ENCODE measurements around the gene ZDHHC14.

The ZDHHC14 gene

DNA sequence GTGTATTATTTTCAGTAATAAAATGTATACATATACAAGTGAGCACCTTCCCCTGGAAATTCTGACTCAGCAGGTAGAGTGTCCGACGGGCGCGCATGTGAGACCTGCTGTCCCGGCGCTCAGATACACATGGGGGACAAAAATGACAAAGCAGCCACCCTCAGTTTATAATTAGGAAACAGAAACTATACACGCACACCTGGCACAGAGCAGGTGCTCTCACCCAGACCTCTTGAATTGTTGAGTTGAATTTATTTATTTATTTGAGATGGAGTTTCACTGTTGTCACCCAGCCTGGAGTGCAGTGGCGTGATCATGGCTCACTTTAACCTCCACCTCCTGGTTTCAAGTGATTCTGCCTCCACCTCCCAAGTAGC, 180.4 kb downstream of the ZDHHC14 start:
- Histone ChIP-seq H3K36me3 (ENCODE audit: control insufficient read depth, insufficient read depth, low read length) (no peaks in the 10 kb centered on the region), H3K23ac (ENCODE audit: low read length) (no peak overlapping the region), H2BK15ac (replicated peaks; ENCODE audit: low read depth) (no peak overlapping the region), H3K79me2 (ENCODE audit: control insufficient read depth, insufficient read depth, low read length) (no peaks in the 10 kb centered on the region), H2BK120ac (ENCODE audit: low read depth, low read length) (no peak overlapping the region), H3K4me1 (ENCODE audit: control insufficient read depth, low read depth, low read length) (no peaks in the 10 kb centered on the region), H3K27me3 (ENCODE audit: insufficient read depth, low read length, poor library complexity) (no peaks in the 10 kb centered on the region), H3K4me3 (ENCODE audit: low read length) (no peak overlapping the region), H4K8ac (ENCODE audit: low read depth, low read length) (no peak overlapping the region), H3K79me1 (ENCODE audit: low read length) (no peaks in the 10 kb centered on the region), H4K5ac (ENCODE audit: low read length) (no peak overlapping the region), H2AK5ac (ENCODE audit: low read length) (no peak overlapping the region), H3K4me2 (ENCODE audit: low read length) (no peak overlapping the region), H3K9ac (ENCODE audit: low read length) (no peak overlapping the region), H3K27ac (ENCODE audit: low read depth, low read length) (no peak overlapping the region), H3K4ac (ENCODE audit: low read depth, low read length) (no peak overlapping the region), H2BK5ac (ENCODE audit: low read length) (no peak overlapping the region), H3K56ac (ENCODE audit: low read length) (no peak overlapping the region), H3K18ac (ENCODE audit: low read length) (no peak overlapping the region)
- no CpG with 5 or more reads among the region's 8 CpGs for WGBS (ENCODE audit: extremely low coverage, insufficient coverage, low lambda C conversion rate)
- DNase-seq = no peak

DNA sequence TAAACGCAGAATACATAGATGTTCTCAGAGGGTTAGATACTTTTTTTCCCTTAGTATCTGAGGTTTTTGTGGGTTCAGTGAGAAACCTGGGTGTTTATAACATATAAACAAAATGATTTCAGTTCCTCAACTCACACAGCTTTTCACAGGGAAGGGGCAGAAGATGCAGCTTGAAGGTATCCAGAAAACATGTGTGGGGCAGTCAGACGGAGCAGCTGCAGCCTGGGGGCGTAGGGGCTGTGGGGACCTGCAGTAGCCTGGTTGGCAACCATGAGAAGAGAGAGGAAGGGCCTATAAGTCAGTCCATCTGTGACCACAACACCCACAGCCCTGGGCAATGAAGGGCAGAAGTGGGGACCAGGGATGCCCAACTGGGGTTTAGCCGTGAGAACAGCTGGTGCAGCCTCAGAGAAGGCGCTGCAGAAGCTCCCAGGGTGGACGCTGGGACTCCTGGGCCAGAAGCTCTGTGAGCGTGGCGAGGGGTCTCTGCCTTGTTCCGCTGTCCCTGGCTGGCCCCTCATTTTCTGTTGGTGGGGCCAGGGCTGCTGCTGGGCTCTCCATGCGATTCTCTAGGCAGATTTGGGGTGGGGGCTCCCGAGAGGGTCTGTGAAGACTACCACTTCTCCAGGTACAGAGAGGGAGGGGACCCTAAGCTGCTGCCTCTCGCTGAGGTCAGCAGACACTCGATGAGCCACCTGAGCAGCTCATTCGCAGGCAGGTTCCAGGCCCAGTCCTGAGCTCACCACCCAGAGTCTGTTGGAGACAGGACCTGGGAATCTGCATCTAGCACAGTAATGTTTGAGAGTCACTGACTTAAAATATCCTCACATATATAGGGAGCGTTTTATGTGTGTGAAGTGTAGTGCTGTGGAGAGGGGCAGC, 181.2 kb downstream of the ZDHHC14 start:
- no peaks in the 10 kb centered on the region for H3K79me1 ChIP-seq (ENCODE audit: low read length)
- H2BK5ac ChIP-seq (ENCODE audit: low read length) = no peak overlapping the region
- no peaks in the 10 kb centered on the region for H3K36me3 ChIP-seq (ENCODE audit: control insufficient read depth, insufficient read depth, low read length)

DNA sequence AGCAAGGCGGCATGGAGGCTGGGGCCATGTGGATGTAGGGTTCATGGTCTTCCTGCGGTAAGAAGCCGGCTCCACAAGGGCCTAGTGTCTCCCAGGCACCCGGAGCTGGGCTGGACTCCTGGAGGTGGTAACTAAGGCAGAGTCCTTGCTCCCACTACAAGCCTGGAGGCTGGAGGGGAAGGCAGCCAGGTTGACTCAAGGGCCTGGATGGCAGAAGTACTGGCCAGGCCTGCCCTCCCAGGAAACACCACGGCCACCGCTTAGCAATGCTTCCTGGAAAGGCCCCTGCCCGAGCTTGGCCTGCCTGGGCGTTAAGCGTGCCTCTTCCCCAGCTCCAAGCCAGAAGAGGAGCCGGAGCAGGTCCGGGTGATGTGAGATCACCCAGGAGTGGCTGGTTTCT, 182.0 kb downstream of the ZDHHC14 start:
- Histone ChIP-seq H3K23ac (ENCODE audit: low read length) (no peak overlapping the region), H3K4me3 (ENCODE audit: low read length) (no peak overlapping the region), H3K4me1 (ENCODE audit: control insufficient read depth, low read depth, low read length) (no peaks in the 10 kb centered on the region), H3K79me1 (ENCODE audit: low read length) (no peaks in the 10 kb centered on the region), H3K36me3 (ENCODE audit: control insufficient read depth, insufficient read depth, low read length) (no peaks in the 10 kb centered on the region), H3K56ac (ENCODE audit: low read length) (no peak overlapping the region), H4K8ac (ENCODE audit: low read depth, low read length) (no peak overlapping the region), H3K4me2 (ENCODE audit: low read length) (no peak overlapping the region), H4K5ac (ENCODE audit: low read length) (no peak overlapping the region), H3K9ac (ENCODE audit: low read length) (no peak overlapping the region), H3K27ac (ENCODE audit: low read depth, low read length) (no peak overlapping the region), H2BK5ac (ENCODE audit: low read length) (no peak overlapping the region), H3K18ac (ENCODE audit: low read length) (no peak overlapping the region), H2BK15ac (replicated peaks; ENCODE audit: low read depth) (no peak overlapping the region), H3K4ac (ENCODE audit: low read depth, low read length) (no peak overlapping the region), H2AK5ac (ENCODE audit: low read length) (no peak overlapping the region), H3K27me3 (ENCODE audit: insufficient read depth, low read length, poor library complexity) (no peaks in the 10 kb centered on the region), H2BK120ac (ENCODE audit: low read depth, low read length) (no peak overlapping the region), H3K79me2 (ENCODE audit: control insufficient read depth, insufficient read depth, low read length) (no peaks in the 10 kb centered on the region)
- no CpG with 5 or more reads among the region's 11 CpGs for WGBS (ENCODE audit: extremely low coverage, insufficient coverage, low lambda C conversion rate)
- DNase-seq = no peak

More for the DNA sequence above, 181.2 kb downstream of the ZDHHC14 start:
- Histone ChIP-seq H3K4me1 (ENCODE audit: control insufficient read depth, low read depth, low read length) (no peaks in the 10 kb centered on the region), H3K4me2 (ENCODE audit: low read length) (no peak overlapping the region), H3K27ac (ENCODE audit: low read depth, low read length) (no peak overlapping the region), H3K4ac (ENCODE audit: low read depth, low read length) (no peak overlapping the region), H2BK15ac (replicated peaks; ENCODE audit: low read depth) (no peak overlapping the region), H3K18ac (ENCODE audit: low read length) (no peak overlapping the region), H3K79me2 (ENCODE audit: control insufficient read depth, insufficient read depth, low read length) (no peaks in the 10 kb centered on the region), H2AK5ac (ENCODE audit: low read length) (no peak overlapping the region), H4K5ac (ENCODE audit: low read length) (no peak overlapping the region), H3K56ac (ENCODE audit: low read length) (no peak overlapping the region), H3K27me3 (ENCODE audit: insufficient read depth, low read length, poor library complexity) (no peaks in the 10 kb centered on the region), H2BK120ac (ENCODE audit: low read depth, low read length) (no peak overlapping the region), H3K23ac (ENCODE audit: low read length) (no peak overlapping the region), H3K4me3 (ENCODE audit: low read length) (no peak overlapping the region), H3K9ac (ENCODE audit: low read length) (no peak overlapping the region), H4K8ac (ENCODE audit: low read depth, low read length) (no peak overlapping the region)
- no peak for DNase-seq
- WGBS (ENCODE audit: extremely low coverage, insufficient coverage, low lambda C conversion rate) = no CpG with 5 or more reads among the region's 15 CpGs

DNA sequence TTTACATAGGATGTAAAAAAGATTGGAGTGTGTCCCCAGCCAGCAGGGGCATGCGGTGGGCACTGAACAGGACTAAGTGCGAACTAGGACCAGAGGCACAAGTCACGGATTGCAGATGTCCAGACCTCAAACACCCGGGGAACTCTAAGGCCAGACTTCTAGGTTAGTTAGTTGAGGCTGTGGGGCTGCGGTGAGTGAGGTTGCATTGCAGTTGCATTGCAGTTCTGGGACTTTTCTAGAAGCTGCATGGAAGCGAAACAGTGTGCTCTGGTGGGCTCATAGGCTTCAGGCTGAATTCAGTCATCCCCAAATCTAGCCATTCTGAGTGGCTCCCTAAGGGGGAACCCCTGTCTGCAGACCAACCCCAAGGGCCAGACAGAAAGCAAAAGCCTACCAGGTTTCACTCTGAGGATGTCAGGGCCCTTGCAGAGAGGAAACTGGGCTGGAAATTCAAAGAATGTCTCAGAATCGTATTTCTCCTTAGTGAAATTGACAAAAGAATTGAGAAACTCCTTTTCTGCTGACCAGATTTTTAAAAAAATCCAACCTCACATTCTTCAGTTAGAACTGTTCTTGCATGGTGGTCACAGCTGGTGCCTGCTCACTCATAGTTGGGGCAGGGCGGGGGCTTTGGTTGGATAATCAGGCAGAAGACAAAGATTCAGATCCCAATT, 182.8 kb downstream of the ZDHHC14 start:
- H3K18ac ChIP-seq (ENCODE audit: low read length) = no peak overlapping the region
- no peak overlapping the region for H3K9ac ChIP-seq (ENCODE audit: low read length)
- no peaks in the 10 kb centered on the region for H3K27me3 ChIP-seq (ENCODE audit: insufficient read depth, low read length, poor library complexity)
- H3K4me2 ChIP-seq (ENCODE audit: low read length) = no peak overlapping the region
- H2BK5ac ChIP-seq (ENCODE audit: low read length) = no peak overlapping the region
- H2BK120ac ChIP-seq (ENCODE audit: low read depth, low read length) = no peak overlapping the region
- H3K79me1 ChIP-seq (ENCODE audit: low read length) = no peaks in the 10 kb centered on the region
- no peak overlapping the region for H3K56ac ChIP-seq (ENCODE audit: low read length)
- no peak overlapping the region for H2BK15ac ChIP-seq (replicated peaks; ENCODE audit: low read depth)
- no peak overlapping the region for H4K8ac ChIP-seq (ENCODE audit: low read depth, low read length)
- H3K4ac ChIP-seq (ENCODE audit: low read depth, low read length) = no peak overlapping the region
- H3K4me3 ChIP-seq (ENCODE audit: low read length) = no peak overlapping the region
- no peak overlapping the region for H3K27ac ChIP-seq (ENCODE audit: low read depth, low read length)
- H3K4me1 ChIP-seq (ENCODE audit: control insufficient read depth, low read depth, low read length) = no peaks in the 10 kb centered on the region
- H2AK5ac ChIP-seq (ENCODE audit: low read length) = no peak overlapping the region
- no CpG with 5 or more reads among the region's 8 CpGs for WGBS (ENCODE audit: extremely low coverage, insufficient coverage, low lambda C conversion rate)
- H3K79me2 ChIP-seq (ENCODE audit: control insufficient read depth, insufficient read depth, low read length) = no peaks in the 10 kb centered on the region
- H3K23ac ChIP-seq (ENCODE audit: low read length) = no peak overlapping the region
- H3K36me3 ChIP-seq (ENCODE audit: control insufficient read depth, insufficient read depth, low read length) = no peaks in the 10 kb centered on the region
- DNase-seq = no peak
- H4K5ac ChIP-seq (ENCODE audit: low read length) = no peak overlapping the region

DNA sequence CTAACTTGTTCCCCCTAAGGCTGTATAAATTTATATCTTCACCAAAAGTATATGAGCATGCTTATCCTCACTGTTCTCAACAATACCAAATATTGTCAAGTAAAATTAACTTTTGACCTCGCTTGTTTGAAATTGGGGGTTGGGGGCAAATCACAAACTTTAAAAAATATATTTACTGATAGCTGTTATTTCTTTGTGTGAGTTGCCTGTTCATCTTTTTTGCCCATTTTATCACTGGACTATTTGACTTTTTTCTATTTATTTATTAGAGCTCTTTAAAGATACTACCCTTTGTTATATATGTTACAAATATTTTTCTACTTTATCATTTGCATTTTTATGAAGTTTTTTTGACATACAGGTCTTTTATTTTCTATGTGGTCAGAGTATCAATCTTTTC, 187.7 kb downstream of the ZDHHC14 start:
- Histone ChIP-seq H3K36me3 (ENCODE audit: control insufficient read depth, insufficient read depth, low read length) (no peaks in the 10 kb centered on the region), H2BK5ac (ENCODE audit: low read length) (no peak overlapping the region), H3K79me1 (ENCODE audit: low read length) (no peaks in the 10 kb centered on the region), H3K27me3 (ENCODE audit: insufficient read depth, low read length, poor library complexity) (no peaks in the 10 kb centered on the region), H3K56ac (ENCODE audit: low read length) (no peak overlapping the region), H3K9ac (ENCODE audit: low read length) (no peak overlapping the region), H2BK120ac (ENCODE audit: low read depth, low read length) (no peak overlapping the region), H2BK15ac (replicated peaks; ENCODE audit: low read depth) (no peak overlapping the region), H3K23ac (ENCODE audit: low read length) (no peak overlapping the region), H3K79me2 (ENCODE audit: control insufficient read depth, insufficient read depth, low read length) (no peaks in the 10 kb centered on the region), H2AK5ac (ENCODE audit: low read length) (no peak overlapping the region), H3K4me3 (ENCODE audit: low read length) (no peak overlapping the region), H4K5ac (ENCODE audit: low read length) (no peak overlapping the region), H4K8ac (ENCODE audit: low read depth, low read length) (no peak overlapping the region), H3K27ac (ENCODE audit: low read depth, low read length) (no peak overlapping the region), H3K4me1 (ENCODE audit: control insufficient read depth, low read depth, low read length) (no peaks in the 10 kb centered on the region), H3K4ac (ENCODE audit: low read depth, low read length) (no peak overlapping the region), H3K18ac (ENCODE audit: low read length) (no peak overlapping the region), H3K4me2 (ENCODE audit: low read length) (no peak overlapping the region)
- no CpG with 5 or more reads among the region's 1 CpG for WGBS (ENCODE audit: extremely low coverage, insufficient coverage, low lambda C conversion rate)
- no peak for DNase-seq

Measured in mesendoderm (in vitro differentiated cells).